Left lung (tissue), 10 donors: ENCODE measurements around the gene KIAA1614. TPM values are rescaled to one million over a fixed set of nuclear protein-coding genes. Genes with fewer than 3 reads are reported as not detected.

Experiments
- ATAC-seq: fragments of 200-7000 bp; cut with Tn5 transposase; one replicate; pipeline ENCODE4 v1.9.1; 2020; ENCODE audit warnings: moderate library complexity
- DNase-seq, 4 donors: peaks; one replicate each; pipeline ENCODE4 v3.0.0-alpha.2; 2013 to 2020
- H3K27ac ChIP-seq, 2 donors: fragments of 200-600 bp; sonication (generic) in 1 of 2; one replicate each; pipeline versions ENCODE4 v1.5.0 to v1.8.0; 2020 to 2021
- H3K27me3 ChIP-seq, 2 donors: fragments of 200-600 bp; sonication (generic) in 1 of 2; one replicate each; pipeline versions ENCODE4 v1.5.0 to v1.8.0; 2020 to 2021
- H3K36me3 ChIP-seq, 2 donors: fragments of 200-600 bp; sonication (generic) in 1 of 2; one replicate each; pipeline versions ENCODE4 v1.5.0 to v1.8.0; 2020 to 2021
- H3K4me1 ChIP-seq, 2 donors: fragments of 200-600 bp; one replicate each; pipeline ENCODE4 v1.8.0; 2021
- H3K4me3 ChIP-seq, 2 donors: fragments of 200-600 bp; sonication (generic) in 1 of 2; one replicate each; pipeline versions ENCODE4 v1.5.0 to v1.8.0; 2020 to 2021; ENCODE audit warnings: mild to moderate bottlenecking in 1 of 2
- H3K9me3 ChIP-seq, 2 donors: fragments of 200-600 bp; sonication (generic) in 1 of 2; one replicate each; pipeline versions ENCODE4 v1.5.0 to v1.8.0; 2020 to 2021
- intact Hi-C, 2 donors: fragments of 100-400 bp; cut with DNase I; formaldehyde crosslinking; loops; one replicate each; pipeline versions ENCODE4 v1.11.2 to v1.14.2; 2022
- polyA plus RNA-seq, 6 donors: library from polyadenylated mRNA; unstranded; fragments of 120-200 nt; gene quantifications; one replicate each; pipeline ENCODE4 v1.2.1, GENCODE V29; 2013; ENCODE audit not compliant: insufficient read length in 6 of 6
- total RNA-seq, 2 donors: library from RNA; stranded (reverse); fragmentation: NEBNext Ultra II Directional; extraction: Animal tissue kit (Norgen Biotek cat#: 25700); gene quantifications; one replicate each; pipeline ENCODE4 v1.2.1, GENCODE V29; 2021
- TF ChIP-seq, protein P1 (sequence below), 2 donors: fragments of 200-600 bp; sonication (generic) in 1 of 2; IDR thresholded peaks; one replicate each; pipeline versions ENCODE4 v1.5.0 to v1.8.0; 2021; ENCODE audit warnings: antibody characterized with exemption in 2 of 2
- donor health status: DM: no; HTN: yes; CAD: no.
- donor health status: DM: no; HTN: no; CAD: no.

The KIAA1614 gene
- total and polyA plus RNA-seq, 8 donors, result 3.6 to 13.4 (median 9.7) TPM

DNA sequence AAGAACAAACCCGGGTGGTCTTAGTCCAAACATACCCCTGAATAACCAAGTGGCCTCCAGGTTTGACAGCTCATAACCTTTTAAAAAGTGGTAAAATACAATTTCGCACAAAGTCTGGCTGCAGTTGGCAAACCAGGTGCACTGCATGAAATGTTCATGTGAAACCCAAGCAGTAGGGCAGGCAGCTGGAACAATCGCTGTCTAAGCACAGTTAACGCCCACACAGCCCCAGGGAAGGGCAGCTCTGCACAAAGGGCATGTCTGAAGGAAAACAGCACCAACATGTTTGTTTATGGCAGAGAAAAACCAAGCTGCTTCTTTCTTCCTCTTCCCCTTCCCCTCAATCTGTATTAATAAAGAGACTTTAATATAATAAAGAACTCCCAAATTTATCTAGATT, 49.5 kb downstream of the KIAA1614 start:
- H3K9me3 ChIP-seq, result no peaks in the 10 kb centered on the region
- peaks cover 0 to 21% of the 10 kb centered on the region in 2 donors for H3K36me3 ChIP-seq
- H3K4me3 ChIP-seq, result no peak overlapping the region
- H3K4me1 ChIP-seq, result no peaks in the 10 kb centered on the region
- ATAC-seq (no peak), DNase-seq (no peak)
- intact Hi-C loops, result no loop called here
- TF ChIP-seq, protein P1, sequence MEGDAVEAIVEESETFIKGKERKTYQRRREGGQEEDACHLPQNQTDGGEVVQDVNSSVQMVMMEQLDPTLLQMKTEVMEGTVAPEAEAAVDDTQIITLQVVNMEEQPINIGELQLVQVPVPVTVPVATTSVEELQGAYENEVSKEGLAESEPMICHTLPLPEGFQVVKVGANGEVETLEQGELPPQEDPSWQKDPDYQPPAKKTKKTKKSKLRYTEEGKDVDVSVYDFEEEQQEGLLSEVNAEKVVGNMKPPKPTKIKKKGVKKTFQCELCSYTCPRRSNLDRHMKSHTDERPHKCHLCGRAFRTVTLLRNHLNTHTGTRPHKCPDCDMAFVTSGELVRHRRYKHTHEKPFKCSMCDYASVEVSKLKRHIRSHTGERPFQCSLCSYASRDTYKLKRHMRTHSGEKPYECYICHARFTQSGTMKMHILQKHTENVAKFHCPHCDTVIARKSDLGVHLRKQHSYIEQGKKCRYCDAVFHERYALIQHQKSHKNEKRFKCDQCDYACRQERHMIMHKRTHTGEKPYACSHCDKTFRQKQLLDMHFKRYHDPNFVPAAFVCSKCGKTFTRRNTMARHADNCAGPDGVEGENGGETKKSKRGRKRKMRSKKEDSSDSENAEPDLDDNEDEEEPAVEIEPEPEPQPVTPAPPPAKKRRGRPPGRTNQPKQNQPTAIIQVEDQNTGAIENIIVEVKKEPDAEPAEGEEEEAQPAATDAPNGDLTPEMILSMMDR (IDR thresholded peaks at IDR 0.05), result no peak
- no peak overlapping the region for H3K27ac ChIP-seq
- no peaks in the 10 kb centered on the region for H3K27me3 ChIP-seq

DNA sequence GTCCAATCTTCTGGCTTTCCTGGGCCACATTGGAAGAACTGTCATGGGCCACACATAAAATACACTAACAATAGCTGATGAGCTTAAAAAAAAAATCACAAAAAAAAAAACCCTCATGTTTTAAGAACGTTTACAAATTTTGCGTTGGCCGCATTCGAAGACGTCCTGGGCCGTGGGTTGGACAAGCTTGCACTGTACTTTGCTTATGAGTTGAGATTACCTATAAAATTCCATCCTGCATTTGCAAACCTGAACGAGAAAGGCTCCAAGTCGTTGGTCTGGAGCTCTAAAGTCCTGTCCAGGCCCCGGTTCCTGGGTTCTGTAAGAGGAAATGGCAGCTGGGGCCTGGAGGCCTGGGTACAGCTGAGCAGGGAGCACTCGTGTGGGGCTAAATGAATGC, 51.4 kb downstream of the KIAA1614 start:
- DNase-seq (no peak), ATAC-seq (no peak)
- Histone ChIP-seq H3K27ac (no peak overlapping the region), H3K9me3 (no peaks in the 10 kb centered on the region), H3K4me3 (no peak overlapping the region), H3K36me3 (peaks cover 0 to 23% of the 10 kb centered on the region in 2 donors), H3K4me1 (peaks cover 0 to 1% of the 10 kb centered on the region in 2 donors), H3K27me3 (no peaks in the 10 kb centered on the region)
- TF ChIP-seq, protein P1 (IDR thresholded peaks at IDR 0.05), result no peak
- intact Hi-C loops, result no loop called here

- ATAC-seq (no peak), DNase-seq (no peak)
- peaks cover 0 to 6% of the 10 kb centered on the region in 2 donors for H3K4me1 ChIP-seq
- H3K9me3 ChIP-seq, result no peaks in the 10 kb centered on the region
- intact Hi-C loops, result no loop called here
- peaks cover 0 to 23% of the 10 kb centered on the region in 2 donors for H3K36me3 ChIP-seq
- H3K27ac ChIP-seq, result no peak overlapping the region
- no peaks in the 10 kb centered on the region for H3K27me3 ChIP-seq
- no peak overlapping the region for H3K4me3 ChIP-seq
- TF ChIP-seq, protein P1 (IDR thresholded peaks at IDR 0.05), result no peak
Observed at GRCh38 chr1:180964595-180964994, 51.9 kb downstream of the KIAA1614 start.

- H3K9me3 ChIP-seq, result no peaks in the 10 kb centered on the region
- ATAC-seq (no peak), DNase-seq (no peak)
- TF ChIP-seq, protein P1 (IDR thresholded peaks at IDR 0.05), result no peak
- H3K27me3 ChIP-seq, result no peaks in the 10 kb centered on the region
- H3K4me1 ChIP-seq, result peaks cover 0 to 22% of the 10 kb centered on the region in 2 donors
- intact Hi-C loops, result no loop called here
- peaks cover 0 to 38% of the 10 kb centered on the region in 2 donors for H3K36me3 ChIP-seq
- H3K4me3 ChIP-seq, result no peak overlapping the region
- no peak overlapping the region for H3K27ac ChIP-seq
Observed at GRCh38 chr1:180966312-180966711, 53.6 kb downstream of the KIAA1614 start.

- no peak for DNase-seq
- Histone ChIP-seq H3K4me3 (no peak overlapping the region), H3K4me1 (peaks cover 0 to 22% of the 10 kb centered on the region in 2 donors), H3K36me3 (peaks cover 0 to 44% of the 10 kb centered on the region in 2 donors), H3K27ac (no peak overlapping the region), H3K27me3 (no peaks in the 10 kb centered on the region), H3K9me3 (no peaks in the 10 kb centered on the region)
- intact Hi-C loops, result no loop called here
- TF ChIP-seq, protein P1 (IDR thresholded peaks at IDR 0.05), result no peak
- no peak for ATAC-seq
Observed at GRCh38 chr1:180966744-180967536, 54.2 kb downstream of the KIAA1614 start.
